Stimulated activated CD4-positive, alpha-beta T cell treated with anti-CD3 and anti-CD28 coated beads, Interleukin-2, amount 100 ng/mL, for 4 hours (primary cell): ENCODE data around the gene MITD1.
A peak's percentile ranks its signal among the peaks of the same experiment; 100 is the strongest.
"Not testable (repeated sequence)": the region's sequence is repeated elsewhere in the genome, so short reads cannot be mapped to it uniquely, and the experiment has no call there.

ENCODE experiments used
- DNase-seq: peaks from one replicate; pipeline ENCODE4 v3.0.0-alpha.2; 2020; ENCODE audit warnings: low read depth

The MITD1 gene

DNA sequence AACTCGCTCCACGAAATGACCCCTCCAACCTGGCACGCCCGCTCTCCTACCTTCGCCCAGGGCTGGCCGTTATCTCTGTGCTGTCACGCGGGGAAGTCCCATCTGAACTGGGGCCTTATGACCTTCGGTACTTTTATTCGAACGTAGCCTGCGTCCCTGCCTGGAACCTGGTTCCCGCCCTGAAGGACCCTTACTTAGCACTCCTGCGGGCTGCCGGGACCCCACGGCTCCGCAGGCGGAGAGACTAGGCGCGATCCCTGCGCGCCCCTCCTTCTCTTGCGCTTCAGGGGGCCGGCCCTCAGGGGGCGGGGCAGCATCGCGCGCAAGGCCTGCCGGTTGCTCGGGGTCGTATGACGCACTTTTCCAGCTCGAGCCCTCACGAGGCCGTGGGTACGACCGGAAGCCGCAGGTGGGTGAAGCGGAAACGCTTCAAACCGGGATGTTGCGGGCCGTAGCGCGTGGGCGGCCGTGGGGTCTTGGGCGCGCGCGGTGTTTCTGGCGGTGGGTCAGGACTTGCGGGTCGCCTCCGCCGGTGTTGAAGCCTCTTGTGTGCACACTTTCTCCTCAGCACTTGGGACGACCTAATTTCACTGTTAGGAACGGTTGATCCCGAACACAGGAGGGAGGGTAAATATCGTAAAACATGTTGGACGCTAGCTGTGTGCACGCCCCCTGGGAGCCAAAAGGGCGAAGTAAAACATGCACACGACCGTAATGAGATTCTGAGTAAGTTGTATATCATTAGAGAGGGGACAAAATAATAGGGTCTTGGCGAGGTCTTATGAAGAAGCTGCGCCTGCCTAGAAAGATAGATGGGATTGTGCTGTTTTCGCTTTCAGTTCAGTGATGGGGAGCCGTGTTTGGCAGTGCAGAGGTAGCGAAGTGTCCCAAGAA lies 26.0 kb downstream of the MITD1 start, which contains the start of the genes LIPT1 and TSGA10:
Gene LIPT1 (plus strand): TSS at position 325 of the 894 bp plus-strand sequence. CDS start 6,991 bp downstream, outside the sequence.
Gene TSGA10 (minus strand): TSS at position 300 of the 894 bp plus-strand sequence. CDS start 45,503 bp downstream, outside the sequence.
- DNase-seq = peak; percentile 90

DNA sequence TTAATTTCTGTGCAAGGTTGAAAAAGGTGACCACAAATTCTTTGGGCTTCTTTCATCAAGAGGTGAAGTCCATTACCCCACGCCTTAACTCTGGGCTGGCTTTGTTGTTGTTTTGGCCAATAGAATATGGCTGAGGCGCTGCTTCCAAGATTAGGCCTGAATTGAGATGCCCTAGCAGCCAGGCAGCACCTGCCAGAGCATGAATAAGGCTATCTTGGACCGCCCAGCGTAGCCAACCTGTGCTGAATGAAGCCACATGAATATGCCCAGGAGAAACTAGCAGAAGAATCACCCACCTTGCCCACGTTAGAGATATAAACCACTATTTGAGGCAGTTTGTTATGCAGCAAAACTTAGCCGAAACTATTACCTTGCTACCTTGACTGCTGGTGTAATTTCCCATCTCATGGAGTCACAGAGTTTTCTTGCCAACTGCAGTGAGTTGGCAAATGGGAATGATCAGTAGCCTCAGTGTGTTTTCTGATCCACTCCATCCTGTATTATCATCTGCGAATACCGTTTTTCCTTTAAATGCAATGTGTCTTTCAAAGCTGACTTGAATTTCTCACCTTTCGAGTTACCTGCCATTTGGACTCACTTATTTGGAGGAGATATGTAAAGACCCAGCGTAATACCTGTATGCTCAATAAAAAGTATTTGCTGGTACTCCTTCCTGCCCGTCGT lies 26.8 kb downstream of the MITD1 start:
- DNase-seq = no peak

DNA sequence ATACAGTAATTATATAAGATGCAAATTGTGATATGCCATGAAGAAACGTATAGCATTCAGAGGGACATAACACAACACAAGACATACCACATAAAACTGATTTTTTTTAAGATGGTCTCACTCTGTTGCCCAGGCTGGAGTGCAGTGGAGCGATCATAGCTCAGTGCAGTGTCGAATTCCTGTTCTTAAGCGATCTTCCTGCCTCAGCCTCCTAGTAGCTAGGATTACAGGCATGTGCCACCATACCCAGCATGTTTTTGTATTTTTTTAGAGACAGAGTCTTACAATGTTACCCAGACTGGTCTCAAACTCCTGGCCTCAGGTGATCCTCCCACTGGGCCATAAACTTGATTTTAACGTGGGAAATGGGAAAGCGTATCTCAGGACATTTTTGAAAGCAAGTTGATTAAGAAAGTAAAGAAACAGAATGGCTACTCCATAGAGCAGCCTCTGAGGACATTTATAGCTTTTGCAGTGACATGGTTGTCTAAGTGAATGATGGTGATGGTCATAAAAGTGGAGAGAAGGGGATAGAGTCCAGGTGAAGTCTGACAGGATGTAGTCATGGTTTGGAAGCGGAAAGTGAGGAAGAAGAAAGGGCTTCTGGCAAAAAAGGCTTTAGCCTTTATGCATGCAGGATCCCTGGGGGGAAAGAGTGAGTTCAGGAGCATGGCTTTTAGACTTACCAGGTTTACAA lies 28.5 kb downstream of the MITD1 start:
- DNase-seq = no peak

DNA sequence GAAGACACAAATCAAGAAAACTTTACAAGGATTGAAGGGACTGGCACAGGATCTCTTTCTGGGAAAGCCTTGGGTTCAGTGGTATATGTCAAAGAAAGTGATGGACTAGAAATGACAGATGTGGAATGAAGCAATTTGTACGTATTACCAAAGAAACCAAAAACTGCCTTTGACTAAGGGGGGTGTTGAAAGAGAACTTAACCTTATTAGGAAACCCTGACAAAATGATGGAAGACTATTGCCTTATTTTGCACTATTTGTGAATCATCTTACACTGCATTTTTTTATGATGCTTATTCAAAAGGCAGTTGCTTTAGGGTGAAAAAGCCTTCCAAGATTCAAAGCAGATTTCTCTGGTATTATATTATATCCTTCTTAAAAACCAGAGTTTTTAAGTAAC lies 30.2 kb downstream of the MITD1 start:
- DNase-seq = no peak

DNA sequence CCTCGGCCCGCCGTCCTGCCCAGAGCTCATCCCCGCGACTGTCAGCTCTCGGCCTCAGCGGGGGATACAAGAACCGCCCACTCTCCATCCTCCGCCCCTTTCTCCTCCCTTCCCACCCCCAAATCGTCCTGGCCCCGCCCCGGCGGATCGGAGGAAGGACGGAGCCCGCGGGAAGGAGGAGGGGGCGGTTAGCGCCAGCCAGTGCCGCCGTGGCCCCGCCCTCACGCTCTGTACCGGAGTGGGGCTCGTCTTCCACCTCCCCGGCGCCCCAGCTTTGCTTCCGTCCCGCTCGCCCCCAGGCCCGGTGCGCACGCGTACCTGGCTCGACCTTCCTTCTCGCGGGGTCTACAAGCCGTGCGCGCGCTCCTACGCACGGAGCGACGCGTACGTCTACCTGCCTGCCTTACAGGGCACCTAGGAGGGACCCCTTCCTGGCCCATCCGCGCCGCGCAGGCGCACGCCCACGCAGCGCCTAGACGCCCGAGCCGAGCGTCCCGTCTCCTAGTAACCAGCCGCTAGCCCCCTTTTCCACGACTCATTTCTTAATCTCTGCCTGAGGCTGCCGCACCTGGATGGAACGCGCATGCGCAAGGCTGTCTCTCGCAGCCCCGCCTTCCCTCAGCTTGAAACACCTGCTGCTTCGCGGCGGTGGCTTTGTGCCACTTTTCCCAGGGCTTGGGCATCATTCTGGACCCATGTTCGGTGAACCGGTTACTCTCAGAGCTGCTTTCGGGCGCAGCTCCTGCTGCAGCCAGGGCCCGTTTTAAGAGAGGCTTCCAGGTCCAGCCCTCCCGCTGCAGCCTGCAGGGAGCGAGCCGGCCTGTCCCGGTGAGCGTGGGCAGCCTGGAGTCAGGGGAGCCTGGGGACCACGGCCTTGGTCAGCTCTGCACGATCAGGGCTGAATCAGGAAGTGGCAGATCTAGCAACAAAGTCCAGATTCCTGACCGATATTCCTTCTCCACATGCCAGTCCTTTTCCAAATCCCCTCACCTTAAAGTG lies 39.4 kb downstream of the MITD1 start, which contains the start of gene C2orf15:
Gene C2orf15 (plus strand): TSS at position 598 of the 999 bp plus-strand sequence. CDS start 8,852 bp downstream, outside the sequence.
- peak; percentile 96 for DNase-seq

DNA sequence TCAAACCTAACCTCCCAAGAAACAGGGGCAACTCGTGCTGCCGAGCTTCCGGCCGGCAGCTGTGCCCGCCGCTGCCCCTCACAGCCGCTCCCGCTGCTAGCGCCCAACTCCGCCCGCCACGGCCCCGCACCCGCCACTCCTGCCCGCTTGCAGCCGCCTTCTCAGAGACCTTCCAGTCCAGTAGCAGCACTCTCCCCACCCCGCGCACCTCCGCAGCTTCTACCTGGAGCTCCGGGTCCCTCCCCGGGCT lies 40.1 kb downstream of the MITD1 start:
- no peak for DNase-seq

DNA sequence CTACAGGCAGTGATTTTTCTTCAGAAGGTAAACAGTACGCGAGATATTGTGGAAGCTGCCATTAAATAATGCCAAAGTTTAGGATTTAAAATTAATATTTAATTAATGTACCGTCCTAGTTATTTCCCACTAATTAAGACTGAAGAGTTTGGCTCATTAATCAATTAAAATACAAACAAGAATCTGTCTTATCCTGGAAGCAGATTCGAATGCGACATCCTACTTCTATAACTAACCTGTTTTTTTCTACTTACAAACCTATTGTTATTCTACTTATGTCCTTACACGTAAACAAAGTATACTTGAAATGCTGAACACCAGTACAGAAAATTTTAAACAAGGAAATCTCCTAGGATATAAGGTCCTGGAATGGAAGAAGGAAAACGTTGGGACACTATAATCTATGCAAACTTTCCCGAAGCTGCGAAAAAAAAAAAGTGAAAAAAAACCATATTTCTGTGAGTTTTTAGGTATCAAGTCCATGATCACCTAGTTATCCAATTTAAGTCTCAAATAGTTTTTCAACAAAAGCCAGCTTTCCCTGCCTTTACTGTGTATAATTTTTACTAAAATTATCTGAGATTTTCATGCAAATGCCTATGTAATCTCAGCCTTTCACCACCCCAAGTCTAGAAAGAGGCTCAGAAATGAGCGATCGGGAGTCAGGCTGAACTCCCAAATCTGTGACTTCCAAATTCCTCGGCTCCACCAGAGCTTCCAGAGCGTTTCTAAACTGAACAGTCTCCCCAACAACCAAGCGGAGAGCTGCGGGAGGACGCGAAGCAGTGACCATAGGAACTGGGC lies 40.6 kb downstream of the MITD1 start:
- no peak for DNase-seq

DNA sequence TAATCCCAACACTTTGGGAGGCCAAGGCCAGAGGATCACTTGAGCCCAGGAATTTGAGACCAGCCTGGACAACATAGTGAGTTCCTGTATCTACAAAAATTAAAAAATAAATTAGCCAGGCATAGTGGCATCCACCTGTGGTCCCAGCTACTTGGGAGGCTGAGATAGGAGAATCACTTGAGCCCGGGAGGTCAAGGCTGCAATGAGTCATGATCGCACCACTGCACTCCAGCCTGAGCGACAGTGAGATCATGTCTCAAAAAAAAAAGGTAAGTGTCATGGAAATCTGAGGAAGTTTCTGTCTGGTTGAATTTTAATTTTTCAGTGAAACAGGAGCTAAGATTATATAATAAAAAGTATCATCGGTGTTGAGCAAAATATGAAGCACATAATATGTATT lies 41.9 kb downstream of the MITD1 start:
- DNase-seq = no peak

DNA sequence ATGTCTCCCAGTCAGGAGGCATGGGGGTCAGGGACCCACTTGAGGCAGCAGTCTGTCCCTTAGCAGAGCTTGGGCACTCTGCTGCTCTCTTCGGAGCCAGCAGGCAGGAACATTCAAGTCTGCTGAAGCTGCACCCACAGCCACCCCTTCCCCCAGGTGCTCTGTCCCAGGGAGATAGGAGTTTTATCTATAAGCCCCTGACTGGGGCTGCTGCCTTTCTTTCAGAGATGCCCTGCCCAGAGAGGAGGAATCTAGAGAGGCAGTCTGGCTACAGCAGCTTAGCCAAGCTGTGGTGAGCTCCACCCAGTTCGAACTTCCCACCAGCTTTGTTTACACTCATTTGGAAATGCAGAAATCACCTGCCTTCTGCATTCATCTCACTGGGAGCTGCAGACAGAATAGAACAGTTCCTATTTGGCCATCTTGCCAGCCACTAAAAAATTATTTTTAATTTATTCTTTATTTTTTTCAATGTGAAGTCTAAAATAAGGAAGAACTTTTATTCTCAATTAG lies 45.8 kb downstream of the MITD1 start:
- not testable (repeated sequence) for DNase-seq

DNA sequence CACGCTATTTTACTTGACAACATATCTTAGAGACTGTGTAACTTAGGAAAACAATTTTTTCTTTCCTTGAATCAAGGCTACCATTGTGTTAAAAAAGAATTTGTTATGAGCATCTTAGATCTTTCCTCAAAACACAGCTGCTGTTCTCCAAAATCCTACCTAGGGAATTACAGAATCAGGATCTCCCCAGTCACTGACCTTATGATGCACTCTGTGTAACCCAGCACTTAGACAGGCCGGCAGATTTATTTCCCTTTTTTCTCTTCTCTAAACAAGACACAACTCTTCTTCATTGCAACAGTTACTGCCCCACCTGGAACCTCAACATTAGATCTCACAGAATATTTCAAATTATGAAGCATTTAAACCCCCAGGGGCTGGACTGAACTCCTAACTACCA lies 52.9 kb downstream of the MITD1 start:
- no peak for DNase-seq
